Common myeloid progenitor, CD34-positive (primary cell): Measurements from ENCODE around the gene DNAJA4.

ENCODE experiments used
- CTCF ChIA-PET: fragments of 350-600 bp; sonication (Branson Sonifier 250); formaldehyde crosslinking; loops from one replicate; lab custom pipeline; 2021; ENCODE audit warnings: antibody characterized with exemption; lab: Charles Lee
- POLR2A ChIA-PET: fragments of 350-600 bp; sonication (Branson Sonifier 250); formaldehyde crosslinking; loops from one replicate; lab custom pipeline; 2021; ENCODE audit warnings: antibody characterized with exemption; lab: Charles Lee
- DNase-seq, 3 donors: peaks; one replicate each; pipeline versions ENCODE4 v3.0.0 to v3.0.0-alpha.2; 2013
- H3K27ac ChIP-seq, 2 experiments: 1 replicate in 1 of 2; 2 replicates in 1 of 2; pipeline ENCODE4 v1.7.0; 2013; ENCODE audit warnings: inconsistent platforms in 2 of 2, low read length in 2 of 2, mild to moderate bottlenecking in 2 of 2, low read depth in 1 of 2, moderate library complexity in 1 of 2; ENCODE audit not compliant: severe bottlenecking in 2 of 2, insufficient read depth in 1 of 2, poor library complexity in 1 of 2
- H3K27me3 ChIP-seq, 5 experiments: replicated peaks in 2 of 5; 1 replicate in 3 of 5; 2 replicates in 2 of 5; pipeline versions ENCODE4 v1.6.1 to v1.7.0; 2013; ENCODE audit warnings: low read length in 4 of 5, mild to moderate bottlenecking in 2 of 5, moderate library complexity in 2 of 5, inconsistent platforms in 1 of 5; ENCODE audit not compliant: insufficient read depth in 5 of 5, control insufficient read depth in 4 of 5
- H3K36me3 ChIP-seq, 4 experiments: 1 replicate in 2 of 4; 2 replicates in 2 of 4; pipeline versions ENCODE4 v1.6.1 to v1.7.0; 2013; ENCODE audit warnings: low read length in 3 of 4, control low read depth in 1 of 4, mild to moderate bottlenecking in 1 of 4; ENCODE audit not compliant: control insufficient read depth in 4 of 4, insufficient read depth in 4 of 4
- H3K4me1 ChIP-seq, 4 experiments: 1 replicate in 3 of 4; 2 replicates in 1 of 4; pipeline versions ENCODE4 v1.6.1 to v1.7.1; 2013; ENCODE audit warnings: low read length in 3 of 4, mild to moderate bottlenecking in 3 of 4, control low read depth in 1 of 4, inconsistent platforms in 1 of 4, moderate library complexity in 1 of 4; ENCODE audit not compliant: control insufficient read depth in 4 of 4, insufficient read depth in 4 of 4; ENCODE audit errors: control extremely low read depth in 1 of 4
- H3K4me3 ChIP-seq, 7 experiments: 1 replicate in 4 of 7; 2 replicates in 3 of 7; pipeline versions ENCODE4 v1.5.1 to v1.7.0; 2013; ENCODE audit warnings: mild to moderate bottlenecking in 7 of 7, low read length in 6 of 7, moderate library complexity in 6 of 7, inconsistent platforms in 2 of 7, low read depth in 2 of 7, control low read depth in 1 of 7; ENCODE audit not compliant: insufficient read depth in 4 of 7, control insufficient read depth in 1 of 7; ENCODE audit errors: extremely low read depth in 1 of 7
- H3K9me3 ChIP-seq, 5 experiments: 1 replicate in 4 of 5; 2 replicates in 1 of 5; pipeline versions ENCODE4 v1.6.1 to v1.7.1; 2013; ENCODE audit warnings: low read length in 4 of 5, mild to moderate bottlenecking in 2 of 5, inconsistent platforms in 1 of 5, low read depth in 1 of 5, moderate library complexity in 1 of 5; ENCODE audit not compliant: control insufficient read depth in 4 of 5, insufficient read depth in 2 of 5; ENCODE audit errors: control extremely low read depth in 1 of 5
- WGBS: methylation state at CpG from one replicate; pipeline ENCODE4 v1.1.5; 2013; ENCODE audit not compliant: insufficient coverage; 5-methylcytosine and 5-hydroxymethylcytosine counted together

Gene DNAJA4

DNA sequence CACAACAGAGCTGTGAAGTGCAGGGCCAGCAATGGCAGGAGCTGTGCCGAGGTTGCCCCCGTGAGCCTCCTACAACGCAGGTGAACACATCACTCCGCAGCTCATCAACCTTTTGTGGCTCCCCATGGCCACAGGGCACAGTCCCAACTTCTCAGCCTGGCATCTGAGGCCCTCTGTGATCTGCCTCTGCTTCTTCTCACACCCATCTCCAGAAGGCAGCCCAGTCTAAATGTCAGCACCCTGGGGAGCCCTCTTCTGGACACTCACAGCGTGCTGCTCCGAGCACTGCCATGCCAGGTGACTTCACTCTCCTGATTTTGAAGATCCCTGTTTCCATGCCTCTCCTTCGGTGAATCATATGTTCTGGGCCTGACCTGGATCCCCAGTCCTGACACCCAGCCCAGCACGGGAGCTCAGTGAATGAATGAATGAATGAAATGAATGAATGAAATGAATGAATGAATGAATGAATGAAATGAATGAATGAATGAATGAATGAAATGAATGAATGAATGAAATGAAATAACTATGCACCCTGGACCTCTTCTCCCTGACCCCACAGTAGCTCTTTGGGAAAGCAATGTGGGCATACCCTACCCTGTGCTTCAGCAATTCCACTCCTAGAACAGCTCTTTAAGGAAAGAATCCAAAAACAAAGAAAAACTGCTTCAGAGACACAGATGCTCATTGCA lies 52.9 kb downstream of the DNAJA4 start:
- Histone ChIP-seq H3K27ac (no peak overlapping the region), H3K36me3 (no peaks in the 10 kb centered on the region), H3K4me3 (no peak overlapping the region), H3K27me3 (peaks cover 0 to 2% (median 0%) of the 10 kb centered on the region in 5 experiments), H3K4me1 (no peaks in the 10 kb centered on the region), H3K9me3 (no peaks in the 10 kb centered on the region)
- 100% methylated on average over 8 of the region's 8 CpGs for WGBS
- ChIA-PET CTCF (interaction anchor here (0.8 to 2.3 kb wide), 5 partner anchors 8 to 176 kb away, joined by 3 to 16 read pairs (median 3); no protein-coding TSS in a partner anchor), POLR2A (no interaction called here)
- DNase-seq: peak in 1 of 3 donors; percentile 26

DNA sequence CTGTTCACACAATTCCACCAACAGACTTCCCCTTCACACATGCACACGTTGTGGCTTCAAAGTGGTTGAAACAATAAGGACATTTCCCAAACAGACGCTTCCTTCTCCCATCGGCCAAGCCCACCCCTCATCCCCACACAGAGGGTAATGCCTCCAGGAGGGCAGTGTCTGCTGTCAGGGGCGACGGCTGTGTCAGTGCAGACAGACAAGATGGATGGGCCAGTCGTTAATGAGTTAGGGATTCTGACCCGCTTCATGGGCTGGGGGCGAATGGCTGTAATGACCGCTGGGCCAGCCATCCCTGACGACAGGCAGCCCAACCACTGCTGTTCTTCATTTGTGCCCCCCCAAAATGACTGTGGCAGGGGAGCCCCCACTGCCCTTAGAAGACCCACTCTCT lies 55.2 kb downstream of the DNAJA4 start:
- H3K4me3 ChIP-seq: no peak overlapping the region
- peak in 1 of 3 donors; percentile 18 for DNase-seq
- CTCF ChIA-PET: interaction anchor here (1.0 kb wide), 1 partner anchor 8 kb away, joined by 3 read pairs; no protein-coding TSS in a partner anchor
- no peaks in the 10 kb centered on the region for H3K27me3 ChIP-seq
- H3K27ac ChIP-seq: no peak overlapping the region
- H3K4me1 ChIP-seq: peaks cover 0 to 7% (median 3%) of the 10 kb centered on the region in 4 experiments
- POLR2A ChIA-PET: no interaction called here
- no peaks in the 10 kb centered on the region for H3K36me3 ChIP-seq
- WGBS: 72% methylated on average over 7 of the region's 10 CpGs
- H3K9me3 ChIP-seq: no peaks in the 10 kb centered on the region

DNA sequence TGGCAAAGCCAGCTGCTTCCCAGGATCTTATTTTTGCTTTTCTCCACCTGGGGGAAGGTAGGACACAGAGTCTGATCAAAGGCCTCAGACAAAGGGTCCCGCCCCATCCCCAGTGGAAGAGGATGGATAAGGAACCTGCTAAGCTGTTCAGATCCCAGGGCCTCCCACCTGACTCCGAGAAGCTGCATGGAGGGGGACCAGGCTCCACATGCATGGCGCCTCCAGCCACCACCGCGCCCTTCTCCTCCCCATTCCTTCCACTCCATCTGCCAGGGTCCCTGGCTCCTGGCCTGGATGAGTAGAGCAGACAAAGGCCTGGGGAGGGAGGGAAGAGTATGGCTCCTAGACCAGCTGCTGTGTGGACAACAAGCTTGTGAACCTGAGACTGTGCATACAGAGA lies 55.8 kb downstream of the DNAJA4 start:
- ChIA-PET POLR2A (no interaction called here), CTCF (interaction anchor here (0.9 to 1.4 kb wide), 5 partner anchors 9 to 163 kb away, joined by 3 to 4 read pairs (median 3); no protein-coding TSS in a partner anchor)
- Histone ChIP-seq H3K9me3 (no peaks in the 10 kb centered on the region), H3K27me3 (no peaks in the 10 kb centered on the region), H3K4me1 (peaks cover 0 to 7% (median 3%) of the 10 kb centered on the region in 4 experiments), H3K4me3 (no peak overlapping the region), H3K36me3 (no peaks in the 10 kb centered on the region), H3K27ac (no peak overlapping the region)
- WGBS: no CpG with 5 or more reads among the region's 5 CpGs
- no peak for DNase-seq

DNA sequence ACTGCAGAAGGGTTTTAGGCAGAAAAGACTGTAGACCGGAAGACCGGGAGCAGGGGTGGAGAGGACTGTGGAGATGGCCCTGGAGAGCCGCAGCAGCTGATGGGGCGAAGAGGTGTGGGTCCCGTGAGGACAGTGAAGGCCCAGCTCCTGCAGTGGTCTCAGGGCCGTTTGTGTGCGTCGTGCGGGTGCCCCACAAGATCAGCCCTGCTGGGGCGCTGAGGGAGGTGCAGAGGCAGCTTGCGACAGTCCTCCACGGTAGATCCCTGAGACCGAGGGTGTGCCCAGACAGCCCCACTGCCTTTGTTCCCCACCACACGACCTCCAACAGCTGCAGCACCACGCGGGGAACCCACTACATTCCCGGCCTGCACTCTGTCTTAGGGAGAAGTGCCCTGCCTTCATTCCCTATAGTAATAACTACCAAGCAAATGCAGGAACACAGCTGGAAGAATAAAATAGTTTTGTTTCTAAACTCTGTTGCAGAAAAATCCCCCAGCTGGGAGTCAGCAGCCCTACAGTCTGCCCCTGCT lies 56.7 kb downstream of the DNAJA4 start:
- no peak for DNase-seq
- Histone ChIP-seq H3K4me3 (no peak overlapping the region), H3K4me1 (peaks cover 0 to 7% (median 3%) of the 10 kb centered on the region in 4 experiments), H3K27me3 (no peaks in the 10 kb centered on the region), H3K27ac (no peak overlapping the region), H3K36me3 (no peaks in the 10 kb centered on the region), H3K9me3 (no peaks in the 10 kb centered on the region)
- 93% methylated on average over 17 of the region's 17 CpGs for WGBS
- ChIA-PET CTCF (interaction anchor here (0.9 to 1.4 kb wide), 6 partner anchors 9 to 162 kb away, joined by 3 to 4 read pairs (median 3); no protein-coding TSS in a partner anchor), POLR2A (no interaction called here)

DNA sequence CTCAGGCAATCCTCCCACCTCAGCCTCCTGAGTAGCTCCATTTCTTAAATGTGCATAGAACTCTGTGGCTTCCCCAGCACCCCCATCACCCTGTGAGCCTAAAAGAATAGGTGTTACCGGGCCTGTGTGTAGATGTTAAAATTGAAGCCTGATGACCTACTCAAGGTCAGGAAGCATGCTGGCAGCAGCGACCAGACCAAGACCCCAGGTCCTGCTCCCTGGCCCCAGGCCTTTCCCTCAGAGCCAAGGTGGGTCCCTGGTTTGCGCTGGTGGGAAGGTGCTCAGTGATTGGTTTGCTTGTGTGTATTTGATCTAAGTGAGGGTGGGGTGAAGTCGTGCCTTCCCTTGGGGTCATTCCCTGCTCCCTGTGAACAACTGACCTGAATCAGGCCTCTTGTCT lies 57.4 kb downstream of the DNAJA4 start:
- Histone ChIP-seq H3K4me1 (peaks cover 0 to 7% (median 3%) of the 10 kb centered on the region in 4 experiments), H3K4me3 (no peak overlapping the region), H3K27me3 (no peaks in the 10 kb centered on the region), H3K9me3 (no peaks in the 10 kb centered on the region), H3K36me3 (no peaks in the 10 kb centered on the region), H3K27ac (no peak overlapping the region)
- ChIA-PET POLR2A (no interaction called here), CTCF (interaction anchor here (1.1 to 1.2 kb wide), 2 partner anchors 10 to 13 kb away, joined by 3 to 4 read pairs; no protein-coding TSS in a partner anchor)
- DNase-seq: no peak
- 100% methylated on average over 3 of the region's 4 CpGs for WGBS

DNA sequence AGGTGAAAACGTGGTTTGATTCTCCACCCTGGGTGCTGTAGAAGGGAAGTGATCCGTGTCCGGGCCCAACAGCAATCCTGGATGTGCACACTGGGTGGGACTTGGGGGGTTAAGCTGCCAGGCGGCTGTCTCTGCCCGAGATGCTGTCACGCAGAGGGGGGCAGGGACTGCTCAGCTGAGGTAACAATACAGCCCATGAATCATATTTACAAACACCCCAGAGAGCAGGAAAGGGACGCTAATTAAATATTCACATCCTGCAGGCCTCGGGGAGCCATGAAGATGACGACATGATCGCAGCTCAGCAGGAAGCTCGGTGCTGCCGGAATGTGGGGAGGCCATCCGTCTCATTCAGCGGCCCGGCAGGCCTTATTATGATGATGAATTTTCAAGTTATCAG lies 57.9 kb downstream of the DNAJA4 start:
- ChIA-PET CTCF (interaction anchor here (0.8 to 2.0 kb wide), 2 partner anchors 10 to 23 kb away, joined by 3 to 5 read pairs; partner anchors contain the start of gene SKIC8), POLR2A (no interaction called here)
- DNase-seq: no peak
- WGBS: 50% methylated on average over 2 of the region's 15 CpGs
- Histone ChIP-seq H3K27ac (no peak overlapping the region), H3K4me1 (peaks cover 0 to 7% (median 3%) of the 10 kb centered on the region in 4 experiments), H3K27me3 (no peaks in the 10 kb centered on the region), H3K9me3 (no peaks in the 10 kb centered on the region), H3K4me3 (no peak overlapping the region), H3K36me3 (no peaks in the 10 kb centered on the region)
